ENCODE results near the gene UTS2B.

The UTS2B gene

GRCh38 chr3:191235331-191236314, 94.7 kb downstream of the UTS2B start:
- DNase-seq = no peak

GRCh38 chr3:191234216-191234615, 96.1 kb downstream of the UTS2B start:
- DNase-seq = no peak

- DNase-seq = no peak
Observed at GRCh38 chr3:191227541-191227940, 102.8 kb downstream of the UTS2B start.

DNA sequence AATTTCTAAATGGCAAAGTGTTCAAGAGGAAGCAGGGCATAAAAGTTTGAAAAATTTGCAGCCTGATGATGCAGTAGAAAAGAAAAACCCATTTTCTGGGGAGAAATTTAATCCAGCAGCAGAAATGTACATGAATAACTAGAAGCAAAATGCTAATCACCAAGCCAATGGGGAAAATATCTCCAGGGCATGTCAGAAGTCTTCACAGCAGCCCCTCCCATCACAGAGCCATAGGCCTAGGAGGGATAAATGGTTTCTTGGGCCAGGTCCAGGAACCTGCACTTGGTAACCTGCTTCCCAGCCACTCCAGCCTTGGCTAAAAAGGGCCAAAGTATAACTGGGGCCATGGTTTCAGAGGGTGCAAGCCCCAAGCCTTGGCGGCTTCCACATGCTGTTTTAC, 108.7 kb downstream of the UTS2B start:
- no peak for DNase-seq

DNA sequence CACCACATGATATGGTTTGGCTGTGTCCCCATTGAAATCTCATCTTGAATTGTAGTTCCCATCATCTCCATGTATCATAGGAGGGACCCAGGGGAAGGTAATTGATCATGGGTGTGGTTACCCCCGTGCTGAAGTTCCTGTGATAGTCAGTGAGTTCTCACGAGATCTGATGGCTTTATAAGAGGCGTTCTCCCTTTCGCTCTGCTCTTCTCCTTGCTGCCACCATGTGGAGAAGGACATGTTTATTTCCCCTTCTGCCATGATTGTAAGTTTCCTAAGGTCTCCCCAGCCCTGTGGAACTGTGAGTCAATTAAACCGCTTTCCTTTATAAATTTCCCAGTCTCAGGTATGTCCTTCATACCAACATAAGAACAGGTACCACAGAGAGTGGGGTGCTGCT, 109.4 kb downstream of the UTS2B start:
- no peak for DNase-seq

DNA sequence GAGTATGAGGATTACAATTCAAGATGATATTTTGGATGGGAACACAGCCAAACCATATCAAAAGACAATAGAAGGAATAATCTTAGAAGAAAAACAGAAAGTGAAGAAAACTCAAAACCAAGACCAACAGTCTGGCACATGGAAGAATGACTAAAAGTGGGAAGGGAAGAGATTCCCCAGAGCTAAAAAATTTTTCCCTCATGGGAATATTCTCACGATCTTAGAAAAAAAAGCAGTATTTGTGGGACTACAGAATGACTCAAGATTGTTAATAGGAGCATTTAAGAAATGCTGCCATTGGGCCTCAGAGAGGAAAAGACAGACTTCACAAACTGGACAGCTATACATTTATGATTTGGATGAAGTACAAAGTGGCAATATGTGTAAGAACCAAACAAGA, 113.0 kb downstream of the UTS2B start:
- DNase-seq = no peak
